HepG2 (cell line): Measurements from ENCODE around the gene ATP6V0D1. TPM values are rescaled to one million over a fixed set of nuclear protein-coding genes. Genes with fewer than 3 reads are reported as not detected.
A peak's percentile ranks its signal among the peaks of the same experiment; 100 is the strongest.

ENCODE experiments used
- ARHGAP35 ChIP-seq: sonication (generic); formaldehyde crosslinking; IDR thresholded peaks from 2 replicates; pipeline ENCODE4 v1.9.0; 2022; ENCODE audit warnings: mild to moderate bottlenecking, inconsistent platforms, moderate library complexity, missing genetic modification reagents, borderline replicate concordance
- ARNT2 ChIP-seq: sonication (generic); formaldehyde crosslinking; IDR thresholded peaks from 2 replicates; pipeline ENCODE4 v1.8.0; 2022; ENCODE audit warnings: mild to moderate bottlenecking, low read depth, missing genetic modification reagents, moderate library complexity
- NR2C2 ChIP-seq: sonication (generic); formaldehyde crosslinking; IDR thresholded peaks from 2 replicates; pipeline ENCODE4 v1.4.0; 2020; ENCODE audit warnings: missing genetic modification reagents, mild to moderate bottlenecking, moderate library complexity, borderline replicate concordance
- SKI ChIP-seq: fragments of 450-650 bp; IDR thresholded peaks from one replicate; pipeline ENCODE4 v1.6.1; 2018; ENCODE audit warnings: mild to moderate bottlenecking; ENCODE audit not compliant: partially characterized antibody
- TARDBP ChIP-seq: sonication (generic); formaldehyde crosslinking; IDR thresholded peaks from 2 replicates; pipeline ENCODE4 v1.8.0; 2022; ENCODE audit warnings: mild to moderate bottlenecking, missing genetic modification reagents
- YEATS4 ChIP-seq: sonication (generic); formaldehyde crosslinking; IDR thresholded peaks from 2 replicates; pipeline ENCODE4 v1.4.0; 2020; ENCODE audit warnings: missing genetic modification reagents, borderline replicate concordance
- ZFP91 ChIP-seq: sonication (generic); formaldehyde crosslinking; IDR thresholded peaks from 2 replicates; pipeline ENCODE4 v1.9.0; 2022; ENCODE audit warnings: missing genetic modification reagents, mild to moderate bottlenecking, borderline replicate concordance
- ZIK1 ChIP-seq: sonication (generic); formaldehyde crosslinking; IDR thresholded peaks from 2 replicates; pipeline ENCODE4 v1.5.0; 2020; ENCODE audit warnings: mild to moderate bottlenecking, low read depth, missing genetic modification reagents, borderline replicate concordance
- ZNF121 ChIP-seq: sonication (generic); formaldehyde crosslinking; IDR thresholded peaks from 2 replicates; pipeline ENCODE4 v1.5.0; 2020; ENCODE audit warnings: mild to moderate bottlenecking, missing genetic modification reagents
- ZNF234 ChIP-seq: sonication (generic); formaldehyde crosslinking; conservative IDR thresholded peaks from 2 replicates; pipeline ENCODE4 v1.5.1; 2020; ENCODE audit warnings: mild to moderate bottlenecking, missing genetic modification reagents
- ZNF260 ChIP-seq: sonication (generic); formaldehyde crosslinking; IDR thresholded peaks from 2 replicates; pipeline ENCODE4 v1.4.0; 2020; ENCODE audit warnings: missing genetic modification reagents, low read depth, mild to moderate bottlenecking, borderline replicate concordance
- ZNF264 ChIP-seq: sonication (generic); formaldehyde crosslinking; IDR thresholded peaks from 2 replicates; pipeline ENCODE4 v1.4.0; 2020; ENCODE audit warnings: missing genetic modification reagents
- ZNF614 ChIP-seq: IDR thresholded peaks from 2 replicates; pipeline ENCODE4 v1.6.1; 2018; ENCODE audit warnings: missing biosample characterization, missing genetic modification reagents, inconsistent platforms, borderline replicate concordance
- ZNF788 ChIP-seq: sonication (generic); formaldehyde crosslinking; IDR thresholded peaks from 2 replicates; pipeline ENCODE4 v1.5.0; 2020; ENCODE audit warnings: mild to moderate bottlenecking, missing genetic modification reagents, borderline replicate concordance
- ZSCAN25 ChIP-seq: sonication (generic); formaldehyde crosslinking; IDR thresholded peaks from 2 replicates; pipeline ENCODE4 v1.8.0; 2022; ENCODE audit warnings: mild to moderate bottlenecking, missing genetic modification reagents
- polyA plus RNA-seq, 8 experiments: library from polyadenylated mRNA; depleted of rRNA in 3 of 8; stranded (reverse) in 7 of 8; unstranded in 1 of 8; fragments of >200 nt; fragmentation: Illumina TruSeq in 4 of 8; extraction: Trizol in 4 of 8; gene quantifications; 2 replicates each; pipeline versions ENCODE4 v1.2.1 to v1.2.3, GENCODE V29; 2011 to 2016; ENCODE audit warnings: low read depth in 4 of 8, missing spikeins in 1 of 8, mixed read lengths in 1 of 8; ENCODE audit not compliant: insufficient read depth in 1 of 8
- total RNA-seq, 5 experiments: library from RNA; depleted of rRNA; stranded (reverse); fragments of >200 nt; fragmentation: Illumina TruSeq; extraction: Trizol; gene quantifications; 2 replicates each; pipeline ENCODE4 v1.2.3, GENCODE V29; 2016; ENCODE audit warnings: low read depth in 1 of 5
- TF ChIP-seq, protein P1 (sequence below): sonication (generic); formaldehyde crosslinking; conservative IDR thresholded peaks from 2 replicates; pipeline ENCODE4 v1.4.0; 2020; ENCODE audit warnings: mild to moderate bottlenecking, missing genetic modification reagents, moderate library complexity
- TF ChIP-seq, protein P2 (sequence below): sonication (generic); formaldehyde crosslinking; IDR thresholded peaks from 2 replicates; pipeline ENCODE4; 2020; ENCODE audit warnings: missing genetic modification reagents, mild to moderate bottlenecking, borderline replicate concordance

Gene ATP6V0D1
- total and polyA plus RNA-seq, 2 of the 13 experiments (the other 11 are each of a cell fraction or from before 2014, with no cell fraction given): 51.1 to 61.3 TPM

DNA sequence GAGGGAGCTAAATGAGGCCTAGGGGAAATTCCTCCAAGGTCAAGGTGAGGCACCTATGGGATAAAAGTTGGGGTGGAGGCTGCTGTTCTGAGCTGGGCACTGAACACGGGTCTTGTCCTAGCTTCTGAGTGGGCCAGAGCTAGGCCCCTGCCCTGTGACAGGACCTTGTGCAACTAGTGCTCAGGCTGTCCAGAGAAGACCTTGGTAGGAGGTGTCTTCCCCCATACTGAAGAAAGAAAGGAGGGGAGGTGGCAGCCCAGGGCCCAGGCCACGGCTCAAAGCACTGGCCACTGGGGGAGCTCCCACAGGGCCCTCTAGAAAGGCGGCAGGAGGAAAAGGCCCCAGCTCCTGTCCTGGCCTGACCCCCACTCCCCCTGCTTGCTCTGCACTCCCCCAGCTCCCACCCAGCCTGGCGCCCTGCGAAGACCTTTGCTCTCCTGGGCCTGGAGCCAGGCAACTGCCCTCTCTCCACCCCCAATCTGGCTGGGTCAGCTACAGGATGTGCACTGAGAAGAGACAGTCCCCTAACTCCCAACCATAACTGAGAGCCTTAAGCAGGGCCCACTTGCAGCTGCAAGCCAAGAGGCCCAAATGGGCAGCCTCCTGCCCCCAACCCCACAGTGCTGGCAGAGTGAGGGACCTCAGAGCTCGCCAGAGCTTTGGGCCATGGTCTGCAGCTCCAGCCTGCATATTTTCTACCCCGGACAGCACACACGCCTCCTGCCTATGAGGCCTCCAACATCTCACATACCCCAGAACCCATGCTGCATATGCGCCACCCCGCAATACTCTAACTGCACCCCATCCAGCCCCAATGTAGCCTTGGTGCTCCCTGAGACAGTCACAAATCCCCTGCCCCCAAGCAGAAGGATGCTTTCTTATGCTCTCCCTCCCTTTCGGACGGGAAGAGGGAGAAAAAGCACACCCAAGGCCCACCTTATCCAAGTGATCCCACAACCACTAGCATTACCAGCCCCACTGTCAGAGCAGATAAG, 34.7 kb downstream of the ATP6V0D1 start (continued):
- TF ChIP-seq, protein P1, sequence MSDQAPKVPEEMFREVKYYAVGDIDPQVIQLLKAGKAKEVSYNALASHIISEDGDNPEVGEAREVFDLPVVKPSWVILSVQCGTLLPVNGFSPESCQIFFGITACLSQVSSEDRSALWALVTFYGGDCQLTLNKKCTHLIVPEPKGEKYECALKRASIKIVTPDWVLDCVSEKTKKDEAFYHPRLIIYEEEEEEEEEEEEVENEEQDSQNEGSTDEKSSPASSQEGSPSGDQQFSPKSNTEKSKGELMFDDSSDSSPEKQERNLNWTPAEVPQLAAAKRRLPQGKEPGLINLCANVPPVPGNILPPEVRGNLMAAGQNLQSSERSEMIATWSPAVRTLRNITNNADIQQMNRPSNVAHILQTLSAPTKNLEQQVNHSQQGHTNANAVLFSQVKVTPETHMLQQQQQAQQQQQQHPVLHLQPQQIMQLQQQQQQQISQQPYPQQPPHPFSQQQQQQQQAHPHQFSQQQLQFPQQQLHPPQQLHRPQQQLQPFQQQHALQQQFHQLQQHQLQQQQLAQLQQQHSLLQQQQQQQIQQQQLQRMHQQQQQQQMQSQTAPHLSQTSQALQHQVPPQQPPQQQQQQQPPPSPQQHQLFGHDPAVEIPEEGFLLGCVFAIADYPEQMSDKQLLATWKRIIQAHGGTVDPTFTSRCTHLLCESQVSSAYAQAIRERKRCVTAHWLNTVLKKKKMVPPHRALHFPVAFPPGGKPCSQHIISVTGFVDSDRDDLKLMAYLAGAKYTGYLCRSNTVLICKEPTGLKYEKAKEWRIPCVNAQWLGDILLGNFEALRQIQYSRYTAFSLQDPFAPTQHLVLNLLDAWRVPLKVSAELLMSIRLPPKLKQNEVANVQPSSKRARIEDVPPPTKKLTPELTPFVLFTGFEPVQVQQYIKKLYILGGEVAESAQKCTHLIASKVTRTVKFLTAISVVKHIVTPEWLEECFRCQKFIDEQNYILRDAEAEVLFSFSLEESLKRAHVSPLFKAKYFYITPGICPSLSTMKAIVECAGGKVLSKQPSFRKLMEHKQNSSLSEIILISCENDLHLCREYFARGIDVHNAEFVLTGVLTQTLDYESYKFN (CRISPR knock-in tag): peak; percentile 98
- no peak for TF ChIP-seq ZNF234 (CRISPR knock-in tag)
- peak; percentile 68 for TF ChIP-seq NR2C2 (CRISPR knock-in tag)
- TF ChIP-seq SKI: peak; percentile 81
- no peak for TF ChIP-seq YEATS4
- TF ChIP-seq, protein P2, sequence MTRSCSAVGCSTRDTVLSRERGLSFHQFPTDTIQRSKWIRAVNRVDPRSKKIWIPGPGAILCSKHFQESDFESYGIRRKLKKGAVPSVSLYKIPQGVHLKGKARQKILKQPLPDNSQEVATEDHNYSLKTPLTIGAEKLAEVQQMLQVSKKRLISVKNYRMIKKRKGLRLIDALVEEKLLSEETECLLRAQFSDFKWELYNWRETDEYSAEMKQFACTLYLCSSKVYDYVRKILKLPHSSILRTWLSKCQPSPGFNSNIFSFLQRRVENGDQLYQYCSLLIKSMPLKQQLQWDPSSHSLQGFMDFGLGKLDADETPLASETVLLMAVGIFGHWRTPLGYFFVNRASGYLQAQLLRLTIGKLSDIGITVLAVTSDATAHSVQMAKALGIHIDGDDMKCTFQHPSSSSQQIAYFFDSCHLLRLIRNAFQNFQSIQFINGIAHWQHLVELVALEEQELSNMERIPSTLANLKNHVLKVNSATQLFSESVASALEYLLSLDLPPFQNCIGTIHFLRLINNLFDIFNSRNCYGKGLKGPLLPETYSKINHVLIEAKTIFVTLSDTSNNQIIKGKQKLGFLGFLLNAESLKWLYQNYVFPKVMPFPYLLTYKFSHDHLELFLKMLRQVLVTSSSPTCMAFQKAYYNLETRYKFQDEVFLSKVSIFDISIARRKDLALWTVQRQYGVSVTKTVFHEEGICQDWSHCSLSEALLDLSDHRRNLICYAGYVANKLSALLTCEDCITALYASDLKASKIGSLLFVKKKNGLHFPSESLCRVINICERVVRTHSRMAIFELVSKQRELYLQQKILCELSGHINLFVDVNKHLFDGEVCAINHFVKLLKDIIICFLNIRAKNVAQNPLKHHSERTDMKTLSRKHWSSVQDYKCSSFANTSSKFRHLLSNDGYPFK (CRISPR knock-in tag): 0 out of 2 replicates have a peak, but pooled peaks have one; percentile 15
- peak; percentile 93; the same call in 1 of the 2 replicates for TF ChIP-seq ZNF788 (CRISPR knock-in tag)
- peak; percentile 62; the same call in 1 of the 2 replicates for TF ChIP-seq ARNT2 (CRISPR knock-in tag)
- TF ChIP-seq ZNF264 (CRISPR knock-in tag): 0 out of 2 replicates have a peak, but pooled peaks have one; percentile 39
- TF ChIP-seq ARHGAP35: no peak
- TF ChIP-seq ZSCAN25: peak; percentile 83; the same call in 1 of the 2 replicates
- TF ChIP-seq ZNF260 (CRISPR knock-in tag): no peak
- 0 out of 2 replicates have a peak, but pooled peaks have one; percentile 43 for TF ChIP-seq ZIK1 (CRISPR knock-in tag)
- TF ChIP-seq ZFP91 (CRISPR knock-in tag): 0 out of 2 replicates have a peak, but pooled peaks have one; percentile 76
- peak; percentile 87 for TF ChIP-seq TARDBP (CRISPR knock-in tag)
- TF ChIP-seq ZNF121 (CRISPR knock-in tag): no peak
- TF ChIP-seq ZNF614: no peak
